PC-3 (cell line): Measurements from ENCODE around the gene ELL2.

ENCODE experiments used
- CTCF ChIP-seq: fragments of 300-600 bp; sonication (generic); conservative IDR thresholded peaks from 2 replicates; pipeline ENCODE4 v1.5.1; 2017; ENCODE audit warnings: antibody characterized with exemption, low read depth, mild to moderate bottlenecking, low read length
- EZH2 ChIP-seq: fragments of 300-600 bp; sonication (generic); IDR thresholded peaks from one replicate; pipeline ENCODE4 v1.6.1; 2017; ENCODE audit warnings: antibody characterized with exemption, mild to moderate bottlenecking, low read length; ENCODE audit not compliant: unreplicated experiment
- EZH2phosphoT487 ChIP-seq: fragments of 300-600 bp; sonication (generic); IDR thresholded peaks from 2 replicates; pipeline ENCODE4 v1.6.1; 2018; ENCODE audit warnings: mild to moderate bottlenecking, antibody characterized with exemption, low read length, borderline replicate concordance

GRCh38 chr5:95986001-95986400 is 24.4 kb upstream of the ELL2 start:
- TF ChIP-seq CTCF (no peak), EZH2 (no peak), EZH2phosphoT487 (no peak)
